ENCODE data around the gene RMDN3.

DNA sequence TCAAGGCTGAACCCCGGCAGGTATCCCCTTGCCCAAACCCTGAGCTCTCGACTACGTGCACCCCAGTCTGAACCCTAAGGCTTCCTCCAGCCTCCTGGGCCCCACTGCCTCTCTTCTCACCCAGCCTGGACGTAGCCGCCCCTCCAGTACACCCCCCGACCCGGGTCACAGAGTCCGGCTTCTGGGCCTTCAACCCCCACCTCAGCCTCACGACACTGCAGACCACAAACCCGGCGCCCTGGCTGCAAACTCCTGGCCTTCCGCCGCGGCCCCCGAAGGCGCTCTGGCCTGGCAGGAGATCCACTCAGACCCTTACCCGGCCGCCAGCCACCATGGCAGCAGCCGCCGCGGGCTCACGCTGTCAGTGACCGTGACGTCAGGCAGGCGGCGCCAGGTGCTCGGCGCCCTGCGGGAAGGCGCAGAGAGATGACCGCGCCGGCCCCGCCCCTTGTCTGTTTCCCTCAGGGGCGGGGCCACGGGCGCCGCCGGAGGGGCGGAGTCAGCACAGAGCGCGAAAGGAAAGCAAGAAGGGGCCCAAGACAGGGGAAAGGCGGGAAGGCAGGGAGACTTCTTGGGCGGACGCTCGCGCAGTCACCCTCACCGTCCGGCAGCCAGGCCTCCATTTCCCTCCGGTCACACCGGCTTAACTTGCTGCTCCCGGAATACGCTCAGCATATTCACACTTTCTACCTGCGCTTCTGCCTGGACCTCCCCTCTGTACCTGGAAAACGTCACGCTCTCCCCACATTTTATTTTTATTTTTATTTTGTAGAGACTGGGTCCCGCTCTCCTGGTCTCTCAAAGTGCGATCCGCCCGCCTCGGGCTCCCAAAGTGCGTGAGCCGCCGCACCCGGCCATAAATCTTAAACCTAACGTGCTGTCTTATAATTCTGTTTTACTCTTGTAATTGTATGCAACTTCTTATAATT, at the start of gene RMDN3:
- TF ChIP-seq, protein P1, sequence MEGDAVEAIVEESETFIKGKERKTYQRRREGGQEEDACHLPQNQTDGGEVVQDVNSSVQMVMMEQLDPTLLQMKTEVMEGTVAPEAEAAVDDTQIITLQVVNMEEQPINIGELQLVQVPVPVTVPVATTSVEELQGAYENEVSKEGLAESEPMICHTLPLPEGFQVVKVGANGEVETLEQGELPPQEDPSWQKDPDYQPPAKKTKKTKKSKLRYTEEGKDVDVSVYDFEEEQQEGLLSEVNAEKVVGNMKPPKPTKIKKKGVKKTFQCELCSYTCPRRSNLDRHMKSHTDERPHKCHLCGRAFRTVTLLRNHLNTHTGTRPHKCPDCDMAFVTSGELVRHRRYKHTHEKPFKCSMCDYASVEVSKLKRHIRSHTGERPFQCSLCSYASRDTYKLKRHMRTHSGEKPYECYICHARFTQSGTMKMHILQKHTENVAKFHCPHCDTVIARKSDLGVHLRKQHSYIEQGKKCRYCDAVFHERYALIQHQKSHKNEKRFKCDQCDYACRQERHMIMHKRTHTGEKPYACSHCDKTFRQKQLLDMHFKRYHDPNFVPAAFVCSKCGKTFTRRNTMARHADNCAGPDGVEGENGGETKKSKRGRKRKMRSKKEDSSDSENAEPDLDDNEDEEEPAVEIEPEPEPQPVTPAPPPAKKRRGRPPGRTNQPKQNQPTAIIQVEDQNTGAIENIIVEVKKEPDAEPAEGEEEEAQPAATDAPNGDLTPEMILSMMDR (IDR thresholded peaks at IDR 0.05), result no peak
- no peak for TF ChIP-seq POLR2A (IDR thresholded peaks at IDR 0.05)
